ENCODE results near the gene PPP1R3A. TPM values are rescaled to one million over a fixed set of nuclear protein-coding genes. Genes with fewer than 3 reads are reported as not detected.

Gene PPP1R3A
- total RNA-seq, 1 experiment from 2014 or later = not detected

DNA sequence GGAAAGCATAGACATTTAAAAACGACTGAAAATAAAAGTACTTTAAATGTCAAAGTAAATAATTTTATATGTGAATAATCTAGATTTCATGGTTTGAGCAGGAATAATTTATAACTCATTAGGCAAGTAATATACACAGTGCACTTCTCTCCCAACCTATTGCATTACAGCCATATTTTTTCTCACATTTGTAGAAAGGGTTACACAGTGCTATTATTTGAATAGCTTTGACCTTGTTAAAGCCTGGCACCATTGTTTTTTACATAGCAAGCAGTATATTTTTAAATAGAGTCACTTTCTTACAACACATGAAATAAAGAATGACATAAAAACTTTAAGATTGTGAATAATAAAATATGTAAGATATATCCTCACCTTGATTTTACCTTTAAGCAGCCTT lies 969 bp downstream of the PPP1R3A start:
- Histone ChIP-seq H3K9me3 (ENCODE audit: control insufficient read depth, insufficient read depth, low read depth, low read length) (no peaks in the 10 kb centered on the region; the same call in 1 of the 2 replicates), H3K36me3 (ENCODE audit: control insufficient read depth, insufficient read depth, low read length) (no peaks in the 10 kb centered on the region), H3K27ac (ENCODE audit: low read length) (no peak overlapping the region), H3K27me3 (ENCODE audit: control insufficient read depth, insufficient read depth, low read length) (no peaks in the 10 kb centered on the region), H3K4me1 (ENCODE audit: control insufficient read depth, insufficient read depth, low read length) (no peaks in the 10 kb centered on the region), H3K4me3 (ENCODE audit: low read depth in 2 of 2, low read length in 2 of 2) (no peak overlapping the region)
- intact Hi-C loops (cut with micrococcal nuclease; ENCODE audit: unreplicated experiment) = no loop called here
- no TSS peak for BruUV-seq (replicated peaks)
- ChIA-PET POLR2A (no interaction called here), CTCF (no interaction called here)
- DNase-seq (ENCODE audit: low read depth, low spot score) (no peak), ATAC-seq (no peak)
- in situ Hi-C loops (cut with HindIII; ENCODE audit: low pct_unique_long_range_greater_than_20kb, low sequenced_read_pairs) = no loop called here
- TF ChIP-seq, protein P1, sequence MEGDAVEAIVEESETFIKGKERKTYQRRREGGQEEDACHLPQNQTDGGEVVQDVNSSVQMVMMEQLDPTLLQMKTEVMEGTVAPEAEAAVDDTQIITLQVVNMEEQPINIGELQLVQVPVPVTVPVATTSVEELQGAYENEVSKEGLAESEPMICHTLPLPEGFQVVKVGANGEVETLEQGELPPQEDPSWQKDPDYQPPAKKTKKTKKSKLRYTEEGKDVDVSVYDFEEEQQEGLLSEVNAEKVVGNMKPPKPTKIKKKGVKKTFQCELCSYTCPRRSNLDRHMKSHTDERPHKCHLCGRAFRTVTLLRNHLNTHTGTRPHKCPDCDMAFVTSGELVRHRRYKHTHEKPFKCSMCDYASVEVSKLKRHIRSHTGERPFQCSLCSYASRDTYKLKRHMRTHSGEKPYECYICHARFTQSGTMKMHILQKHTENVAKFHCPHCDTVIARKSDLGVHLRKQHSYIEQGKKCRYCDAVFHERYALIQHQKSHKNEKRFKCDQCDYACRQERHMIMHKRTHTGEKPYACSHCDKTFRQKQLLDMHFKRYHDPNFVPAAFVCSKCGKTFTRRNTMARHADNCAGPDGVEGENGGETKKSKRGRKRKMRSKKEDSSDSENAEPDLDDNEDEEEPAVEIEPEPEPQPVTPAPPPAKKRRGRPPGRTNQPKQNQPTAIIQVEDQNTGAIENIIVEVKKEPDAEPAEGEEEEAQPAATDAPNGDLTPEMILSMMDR (IDR thresholded peaks at IDR 0.05) = no peak
- TF ChIP-seq, protein P2, sequence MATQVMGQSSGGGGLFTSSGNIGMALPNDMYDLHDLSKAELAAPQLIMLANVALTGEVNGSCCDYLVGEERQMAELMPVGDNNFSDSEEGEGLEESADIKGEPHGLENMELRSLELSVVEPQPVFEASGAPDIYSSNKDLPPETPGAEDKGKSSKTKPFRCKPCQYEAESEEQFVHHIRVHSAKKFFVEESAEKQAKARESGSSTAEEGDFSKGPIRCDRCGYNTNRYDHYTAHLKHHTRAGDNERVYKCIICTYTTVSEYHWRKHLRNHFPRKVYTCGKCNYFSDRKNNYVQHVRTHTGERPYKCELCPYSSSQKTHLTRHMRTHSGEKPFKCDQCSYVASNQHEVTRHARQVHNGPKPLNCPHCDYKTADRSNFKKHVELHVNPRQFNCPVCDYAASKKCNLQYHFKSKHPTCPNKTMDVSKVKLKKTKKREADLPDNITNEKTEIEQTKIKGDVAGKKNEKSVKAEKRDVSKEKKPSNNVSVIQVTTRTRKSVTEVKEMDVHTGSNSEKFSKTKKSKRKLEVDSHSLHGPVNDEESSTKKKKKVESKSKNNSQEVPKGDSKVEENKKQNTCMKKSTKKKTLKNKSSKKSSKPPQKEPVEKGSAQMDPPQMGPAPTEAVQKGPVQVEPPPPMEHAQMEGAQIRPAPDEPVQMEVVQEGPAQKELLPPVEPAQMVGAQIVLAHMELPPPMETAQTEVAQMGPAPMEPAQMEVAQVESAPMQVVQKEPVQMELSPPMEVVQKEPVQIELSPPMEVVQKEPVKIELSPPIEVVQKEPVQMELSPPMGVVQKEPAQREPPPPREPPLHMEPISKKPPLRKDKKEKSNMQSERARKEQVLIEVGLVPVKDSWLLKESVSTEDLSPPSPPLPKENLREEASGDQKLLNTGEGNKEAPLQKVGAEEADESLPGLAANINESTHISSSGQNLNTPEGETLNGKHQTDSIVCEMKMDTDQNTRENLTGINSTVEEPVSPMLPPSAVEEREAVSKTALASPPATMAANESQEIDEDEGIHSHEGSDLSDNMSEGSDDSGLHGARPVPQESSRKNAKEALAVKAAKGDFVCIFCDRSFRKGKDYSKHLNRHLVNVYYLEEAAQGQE (IDR thresholded peaks at IDR 0.05; ENCODE audit: insufficient read depth in 1 of 2, low read depth in 2 of 2, low read length in 1 of 2) = no peak
- TF ChIP-seq TCF7L2 (IDR thresholded peaks at IDR 0.05; ENCODE audit: low read depth, low read length) = no peak
- TF ChIP-seq POLR2AphosphoS5 (IDR thresholded peaks at IDR 0.05; ENCODE audit: low read depth, low read length) = no peak
- no peak for TF ChIP-seq SIN3A (IDR thresholded peaks at IDR 0.05; ENCODE audit: borderline replicate concordance, insufficient read depth, low read depth, low read length)

DNA sequence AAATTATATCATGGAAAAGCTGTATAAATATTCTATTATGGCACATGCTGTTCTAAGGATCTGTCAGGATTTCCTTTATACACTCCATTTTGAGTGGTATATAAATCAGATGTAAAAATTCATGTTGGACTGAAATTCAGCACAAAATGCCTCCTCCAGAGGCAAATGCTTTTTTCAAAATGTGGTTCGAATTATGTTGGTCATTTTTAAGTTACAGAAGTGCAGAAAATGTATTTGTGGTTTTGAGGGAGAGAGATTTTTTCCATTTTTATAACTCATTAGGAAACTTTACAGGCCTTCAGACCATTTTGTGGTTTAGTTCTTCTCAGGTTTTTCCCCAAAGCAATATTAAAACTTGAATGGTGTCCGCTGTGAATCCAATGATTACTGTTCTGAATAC lies 2.9 kb downstream of the PPP1R3A start:
- Histone ChIP-seq H3K27me3 (ENCODE audit: control insufficient read depth, insufficient read depth, low read length) (no peaks in the 10 kb centered on the region), H3K9me3 (ENCODE audit: control insufficient read depth, insufficient read depth, low read depth, low read length) (no peaks in the 10 kb centered on the region; the same call in 1 of the 2 replicates), H3K27ac (ENCODE audit: low read length) (no peak overlapping the region), H3K4me1 (ENCODE audit: control insufficient read depth, insufficient read depth, low read length) (no peaks in the 10 kb centered on the region), H3K36me3 (ENCODE audit: control insufficient read depth, insufficient read depth, low read length) (no peaks in the 10 kb centered on the region), H3K4me3 (ENCODE audit: low read depth in 2 of 2, low read length in 2 of 2) (no peak overlapping the region)
- intact Hi-C loops (cut with micrococcal nuclease; ENCODE audit: unreplicated experiment) (no loop called here), in situ Hi-C loops (cut with HindIII; ENCODE audit: low pct_unique_long_range_greater_than_20kb, low sequenced_read_pairs) (no loop called here)
- no TSS peak for BruUV-seq (replicated peaks)
- ChIA-PET POLR2A (no interaction called here), CTCF (no interaction called here)
- TF ChIP-seq, protein P1 (IDR thresholded peaks at IDR 0.05) = no peak
- TF ChIP-seq, protein P2 (IDR thresholded peaks at IDR 0.05; ENCODE audit: insufficient read depth in 1 of 2, low read depth in 2 of 2, low read length in 1 of 2) = no peak
- TF ChIP-seq SIN3A (IDR thresholded peaks at IDR 0.05; ENCODE audit: borderline replicate concordance, insufficient read depth, low read depth, low read length) (no peak), POLR2AphosphoS5 (IDR thresholded peaks at IDR 0.05; ENCODE audit: low read depth, low read length) (no peak), TCF7L2 (IDR thresholded peaks at IDR 0.05; ENCODE audit: low read depth, low read length) (no peak)
- ATAC-seq = no peak
- no peak for DNase-seq (ENCODE audit: low read depth, low spot score)
